GM18870 (cell line): ENCODE data around the gene DCST1.
"Not testable (repeated sequence)": the region's sequence is repeated elsewhere in the genome, so short reads cannot be mapped to it uniquely, and the experiment has no call there.

Experiments
- ATAC-seq: cut with Tn5 transposase; IDR thresholded peaks from one replicate; pipeline ENCODE4 v1.9.1; 2021; ENCODE audit warnings: moderate library complexity; ENCODE audit not compliant: unreplicated experiment

Gene DCST1, protein sequence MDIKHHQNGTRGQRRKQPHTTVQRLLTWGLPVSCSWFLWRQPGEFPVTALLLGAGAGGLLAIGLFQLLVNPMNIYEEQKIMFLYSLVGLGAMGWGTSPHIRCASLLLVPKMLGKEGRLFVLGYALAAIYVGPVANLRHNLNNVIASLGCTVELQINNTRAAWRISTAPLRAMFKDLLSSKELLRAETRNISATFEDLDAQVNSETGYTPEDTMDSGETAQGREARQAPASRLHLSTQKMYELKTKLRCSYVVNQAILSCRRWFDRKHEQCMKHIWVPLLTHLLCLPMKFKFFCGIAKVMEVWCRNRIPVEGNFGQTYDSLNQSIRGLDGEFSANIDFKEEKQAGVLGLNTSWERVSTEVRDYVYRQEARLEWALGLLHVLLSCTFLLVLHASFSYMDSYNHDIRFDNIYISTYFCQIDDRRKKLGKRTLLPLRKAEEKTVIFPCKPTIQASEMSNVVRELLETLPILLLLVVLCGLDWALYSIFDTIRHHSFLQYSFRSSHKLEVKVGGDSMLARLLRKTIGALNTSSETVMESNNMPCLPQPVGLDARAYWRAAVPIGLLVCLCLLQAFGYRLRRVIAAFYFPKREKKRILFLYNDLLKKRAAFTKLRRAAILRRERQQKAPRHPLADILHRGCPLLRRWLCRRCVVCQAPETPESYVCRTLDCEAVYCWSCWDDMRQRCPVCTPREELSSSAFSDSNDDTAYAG

DNA sequence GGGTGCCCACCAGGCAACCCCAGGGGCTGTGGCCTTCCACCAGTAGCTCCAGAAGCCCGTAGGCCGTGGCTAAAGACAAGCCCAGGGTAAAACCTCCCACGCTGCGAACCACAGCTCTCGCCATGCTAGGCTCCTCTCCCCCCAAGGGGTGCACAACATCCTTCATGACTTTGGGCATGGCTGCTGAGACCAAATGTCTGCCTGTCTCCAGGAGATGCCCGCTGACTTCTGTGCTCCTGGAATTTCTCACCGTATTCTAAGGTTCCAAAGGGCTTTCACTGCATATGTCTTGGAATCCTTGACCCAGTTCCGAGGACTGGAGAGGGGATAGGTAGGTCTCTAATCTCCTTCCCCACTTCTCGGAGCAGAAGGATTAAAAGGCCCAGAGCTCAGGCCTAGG, at the start of gene DCST1, which contains the start of gene DCST2:
DCST1 (plus strand) TSS at position 301 of the 400 bp plus-strand sequence. CDS start 213 bp downstream, outside the sequence.
DCST2 (minus strand) TSS at position 258 of the 400 bp plus-strand sequence; CDS start at position 178, 80 bp downstream.
- no peak for ATAC-seq

DNA sequence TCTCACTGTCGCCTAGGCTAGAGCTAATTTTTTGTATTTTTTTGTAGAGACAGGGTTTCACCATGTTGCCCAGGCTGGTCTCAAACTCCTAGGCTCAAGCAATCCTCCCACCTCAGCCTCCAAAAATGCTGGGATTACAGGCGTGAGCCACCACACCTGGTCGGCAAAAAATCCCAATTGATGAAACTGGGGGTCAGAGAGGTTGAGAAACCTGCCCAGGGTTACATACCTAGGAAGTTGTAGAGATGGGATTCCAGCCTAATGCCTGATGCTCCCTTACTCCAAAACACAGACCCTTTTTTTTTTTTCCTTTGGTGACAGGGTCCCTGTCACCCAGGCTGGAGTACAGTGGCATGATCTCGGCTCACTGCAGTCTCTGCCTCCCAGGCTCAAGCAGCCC, 46.9 kb upstream of the DCST1 start:
- ATAC-seq, result not testable (repeated sequence)

DNA sequence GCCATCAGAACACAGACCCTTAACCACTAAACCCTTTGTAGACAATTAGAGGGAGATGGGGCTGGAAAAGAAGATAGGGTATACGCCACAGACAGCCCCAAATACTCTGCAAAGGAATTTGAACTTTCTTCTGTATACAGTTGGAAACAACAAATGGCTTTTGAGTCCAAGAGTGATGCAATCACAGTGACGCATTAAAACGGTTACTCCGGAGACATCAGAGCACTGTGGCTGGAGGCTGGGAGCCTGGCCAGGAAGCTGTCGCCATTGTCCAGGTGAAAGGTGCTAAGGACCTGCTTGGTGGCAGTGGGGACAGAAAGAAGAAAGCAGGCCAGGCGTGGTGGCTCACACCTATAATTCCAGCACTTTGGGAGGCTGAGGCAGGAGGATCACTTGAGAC, 46.3 kb upstream of the DCST1 start:
- no peak for ATAC-seq

DNA sequence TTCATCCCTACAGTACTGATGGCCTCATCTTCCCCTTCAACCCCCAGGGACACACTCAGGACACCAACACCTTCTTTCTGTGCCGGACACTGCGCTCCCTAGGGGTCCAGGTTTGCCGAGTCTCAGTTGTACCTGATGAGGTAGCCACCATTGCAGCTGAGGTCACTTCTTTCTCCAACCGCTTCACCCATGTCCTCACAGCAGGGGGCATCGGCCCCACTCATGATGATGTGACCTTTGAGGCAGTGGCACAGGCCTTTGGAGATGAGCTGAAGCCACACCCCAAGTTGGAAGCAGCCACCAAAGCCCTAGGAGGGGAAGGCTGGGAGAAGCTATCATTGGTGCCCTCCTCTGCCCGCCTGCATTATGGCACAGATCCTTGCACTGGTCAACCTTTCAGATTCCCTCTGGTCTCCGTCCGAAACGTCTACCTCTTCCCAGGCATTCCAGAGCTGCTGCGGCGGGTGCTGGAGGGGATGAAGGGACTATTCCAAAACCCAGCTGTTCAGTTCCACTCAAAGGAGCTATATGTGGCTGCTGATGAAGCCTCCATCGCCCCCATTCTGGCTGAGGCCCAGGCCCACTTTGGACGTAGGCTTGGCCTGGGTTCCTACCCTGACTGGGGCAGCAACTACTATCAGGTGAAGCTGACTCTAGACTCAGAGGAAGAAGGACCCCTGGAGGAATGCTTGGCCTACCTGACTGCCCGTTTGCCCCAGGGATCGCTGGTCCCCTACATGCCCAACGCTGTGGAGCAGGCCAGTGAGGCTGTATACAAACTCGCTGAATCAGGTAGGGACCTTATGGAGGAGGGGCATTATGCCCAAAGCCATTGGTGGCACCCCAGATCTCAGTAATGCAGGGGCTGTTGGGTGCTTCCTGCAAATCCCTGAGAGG, 45.3 kb upstream of the DCST1 start:
- ATAC-seq, result no peak

DNA sequence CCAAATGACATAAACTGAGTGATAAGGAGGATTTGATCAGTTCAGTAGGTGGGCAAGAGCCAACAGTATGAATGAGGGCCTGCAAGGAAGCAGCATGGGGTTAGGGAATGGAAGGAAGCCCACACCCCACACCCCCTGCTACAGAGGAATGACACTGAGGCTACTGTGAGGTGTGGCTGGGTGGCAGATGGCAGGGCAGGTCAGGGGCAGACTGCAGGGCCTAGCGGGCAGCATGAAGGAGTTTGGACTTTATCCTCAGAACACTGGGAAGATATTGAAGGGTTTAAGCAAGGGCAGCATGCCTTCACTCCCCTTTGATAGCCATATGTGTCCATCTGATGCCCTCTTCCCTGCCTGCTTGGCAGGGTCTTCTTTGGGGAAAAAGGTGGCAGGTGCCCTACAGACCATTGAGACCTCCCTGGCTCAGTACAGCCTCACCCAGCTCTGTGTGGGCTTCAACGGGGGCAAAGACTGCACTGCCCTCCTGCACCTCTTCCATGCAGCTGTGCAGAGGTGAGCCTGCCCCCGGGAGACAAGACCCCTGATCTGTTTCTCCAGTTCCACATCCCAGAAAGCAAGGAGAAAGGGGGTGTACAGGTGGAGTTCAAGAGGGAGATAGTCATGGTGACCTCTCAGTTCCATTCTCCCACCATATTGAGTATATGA, 44.3 kb upstream of the DCST1 start:
- no peak for ATAC-seq

DNA sequence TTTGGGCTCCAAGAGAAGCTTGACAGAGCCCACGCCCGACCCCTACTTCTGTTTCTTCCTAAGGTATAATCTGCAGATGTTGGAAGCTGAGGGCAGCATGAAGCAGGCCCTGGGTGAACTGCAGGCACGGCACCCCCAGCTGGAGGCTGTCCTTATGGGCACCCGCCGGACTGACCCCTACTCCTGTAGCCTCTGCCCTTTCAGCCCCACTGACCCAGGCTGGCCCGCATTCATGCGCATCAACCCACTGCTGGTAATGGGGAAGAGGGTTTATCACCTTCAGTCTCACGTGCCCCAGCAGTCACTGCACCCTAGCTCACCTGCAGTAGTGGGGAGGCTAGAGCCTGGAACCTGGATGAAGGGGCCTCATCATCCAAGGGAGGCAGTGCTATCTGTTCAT, 43.3 kb upstream of the DCST1 start:
- no peak for ATAC-seq

DNA sequence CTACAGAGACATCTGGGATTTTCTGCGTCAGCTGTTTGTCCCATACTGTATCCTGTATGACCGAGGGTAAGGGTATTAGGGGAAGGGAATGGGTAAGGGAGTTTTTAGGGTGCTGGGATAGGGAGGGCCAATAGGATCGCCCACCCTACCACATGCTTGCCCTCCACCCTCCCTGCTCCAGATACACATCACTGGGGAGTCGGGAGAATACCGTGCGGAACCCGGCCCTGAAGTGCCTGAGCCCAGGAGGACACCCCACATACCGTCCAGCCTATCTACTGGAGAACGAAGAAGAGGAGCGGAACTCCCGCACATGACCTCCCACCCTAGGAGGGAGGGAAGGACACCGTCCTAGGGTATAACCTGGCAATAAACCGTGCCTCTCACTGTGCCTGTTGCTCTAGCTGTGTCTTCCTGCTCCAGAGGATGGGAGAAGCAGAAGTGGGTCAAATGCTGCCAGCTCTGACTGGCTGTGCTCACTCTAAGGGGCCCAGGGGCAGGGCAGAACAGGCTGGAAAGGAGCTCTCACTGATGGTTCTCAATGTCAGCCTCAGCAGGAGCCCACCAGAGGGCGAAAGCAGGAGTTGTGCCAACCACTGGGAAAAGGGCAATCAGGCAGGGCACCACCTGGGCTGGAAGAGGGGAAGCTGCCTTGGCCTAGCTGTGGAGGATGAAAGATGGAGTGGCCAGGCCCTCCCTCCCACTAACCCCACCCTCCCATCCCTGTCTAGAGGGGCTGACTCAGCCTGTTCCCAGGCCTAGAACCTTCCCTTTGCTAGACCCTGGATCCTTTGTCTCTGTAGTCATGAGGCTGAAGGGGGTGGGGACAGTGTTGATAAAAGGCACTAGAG, 40.7 kb upstream of the DCST1 start:
- no peak for ATAC-seq

DNA sequence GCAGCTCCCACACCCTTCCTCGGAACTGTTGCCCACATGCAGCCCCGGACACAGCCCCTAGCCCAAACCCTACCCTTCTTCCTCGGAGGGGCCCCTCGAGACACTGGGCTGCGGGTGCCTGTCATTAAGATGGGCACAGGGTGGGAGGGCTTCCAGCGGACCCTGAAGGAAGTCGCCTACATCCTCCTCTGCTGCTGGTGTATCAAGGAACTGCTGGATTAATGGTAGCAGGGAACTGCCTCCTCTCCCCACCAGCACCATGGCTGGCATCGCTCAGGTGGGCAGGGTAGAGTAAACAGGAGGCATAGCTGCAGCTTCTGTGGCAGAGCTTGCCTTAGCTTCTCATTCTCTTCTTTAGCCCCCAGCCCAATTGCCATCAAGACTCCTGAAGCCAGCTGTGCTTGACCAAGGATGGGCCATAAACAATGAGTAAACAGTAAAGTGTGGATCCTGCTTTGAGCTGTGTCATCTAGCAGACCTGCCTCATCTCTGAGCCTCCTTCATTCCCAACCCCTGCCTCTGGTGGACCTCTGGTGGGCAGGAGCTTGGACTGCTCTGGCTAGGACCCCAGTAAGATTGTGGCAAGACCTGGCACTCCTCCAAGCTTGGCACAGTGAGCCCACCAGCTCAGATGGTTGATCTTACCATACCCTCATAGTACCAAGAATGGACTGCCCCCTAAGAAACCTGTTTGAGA, 39.9 kb upstream of the DCST1 start, which contains the start of gene LENEP:
LENEP (plus strand) TSS at position 15 of the 697 bp plus-strand sequence; CDS start at position 37, 22 bp downstream.
- ATAC-seq, result no peak

DNA sequence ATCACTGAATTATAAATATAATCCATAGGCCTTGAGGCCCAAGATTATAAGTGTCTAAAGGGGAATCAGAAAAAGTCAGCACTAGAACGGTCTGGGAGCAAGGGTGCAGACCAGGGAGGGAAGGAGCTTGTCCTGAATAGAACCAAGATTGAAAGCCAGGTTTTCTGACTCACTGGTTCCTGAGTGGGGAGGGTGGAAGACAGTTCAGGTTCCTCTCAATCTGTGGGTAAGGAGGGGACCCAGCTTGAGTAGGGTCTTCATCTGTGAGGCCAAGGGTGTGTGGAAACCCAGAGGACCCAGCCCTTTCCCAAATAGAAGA, 39.4 kb upstream of the DCST1 start:
- ATAC-seq, result no peak

DNA sequence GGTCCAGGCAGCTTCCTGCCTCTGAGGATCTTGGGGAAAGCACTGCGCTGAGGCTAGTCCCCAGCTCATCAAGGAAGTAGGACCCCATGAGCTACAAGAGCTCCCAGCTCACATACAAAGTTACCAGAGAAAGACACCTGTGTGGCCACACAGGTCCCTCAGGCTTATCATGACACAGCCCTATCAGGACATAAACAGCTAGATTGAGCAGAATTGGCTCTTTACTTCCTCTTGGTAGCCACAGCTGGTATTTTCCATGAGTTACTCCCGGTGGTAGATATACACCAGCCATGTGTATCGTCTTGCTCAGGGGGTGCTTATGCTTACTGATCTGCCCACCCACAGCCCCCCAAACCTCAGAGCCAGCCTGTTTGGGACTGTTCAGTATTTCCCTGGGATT, 39.0 kb upstream of the DCST1 start:
- ATAC-seq, result no peak

DNA sequence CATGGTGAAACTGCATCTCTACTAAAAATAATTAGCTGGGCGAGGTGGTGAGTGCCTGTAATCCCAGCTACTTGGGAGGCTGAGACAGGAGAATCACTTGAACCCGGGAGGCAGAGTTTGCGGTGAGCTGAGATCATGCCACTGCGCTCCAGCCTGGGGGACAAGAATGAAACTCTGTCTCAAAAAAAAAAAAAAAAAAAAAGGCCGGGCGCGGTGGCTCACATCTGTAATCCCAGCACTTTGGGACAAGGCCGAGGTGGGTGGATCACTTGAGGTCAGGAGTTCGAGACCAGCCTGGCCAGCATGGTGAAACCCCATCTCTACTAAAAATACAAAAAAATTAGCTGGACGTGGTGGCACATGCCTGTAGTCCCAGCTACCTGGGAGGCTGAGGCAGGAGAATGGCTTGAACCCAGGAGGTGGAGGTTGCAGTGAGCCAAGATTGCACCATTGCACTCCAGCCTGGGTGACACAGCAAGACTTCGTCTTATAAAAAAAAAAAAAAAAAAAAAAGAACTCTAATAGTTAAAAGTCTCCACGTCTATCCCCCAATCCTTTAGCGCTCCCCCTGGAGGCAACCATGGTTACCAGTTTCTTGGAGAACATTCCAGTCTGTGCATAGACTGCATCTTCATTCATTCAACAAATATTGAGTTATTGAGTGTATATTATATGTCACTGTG, 38.2 kb upstream of the DCST1 start:
- ATAC-seq, result not testable (repeated sequence)

DNA sequence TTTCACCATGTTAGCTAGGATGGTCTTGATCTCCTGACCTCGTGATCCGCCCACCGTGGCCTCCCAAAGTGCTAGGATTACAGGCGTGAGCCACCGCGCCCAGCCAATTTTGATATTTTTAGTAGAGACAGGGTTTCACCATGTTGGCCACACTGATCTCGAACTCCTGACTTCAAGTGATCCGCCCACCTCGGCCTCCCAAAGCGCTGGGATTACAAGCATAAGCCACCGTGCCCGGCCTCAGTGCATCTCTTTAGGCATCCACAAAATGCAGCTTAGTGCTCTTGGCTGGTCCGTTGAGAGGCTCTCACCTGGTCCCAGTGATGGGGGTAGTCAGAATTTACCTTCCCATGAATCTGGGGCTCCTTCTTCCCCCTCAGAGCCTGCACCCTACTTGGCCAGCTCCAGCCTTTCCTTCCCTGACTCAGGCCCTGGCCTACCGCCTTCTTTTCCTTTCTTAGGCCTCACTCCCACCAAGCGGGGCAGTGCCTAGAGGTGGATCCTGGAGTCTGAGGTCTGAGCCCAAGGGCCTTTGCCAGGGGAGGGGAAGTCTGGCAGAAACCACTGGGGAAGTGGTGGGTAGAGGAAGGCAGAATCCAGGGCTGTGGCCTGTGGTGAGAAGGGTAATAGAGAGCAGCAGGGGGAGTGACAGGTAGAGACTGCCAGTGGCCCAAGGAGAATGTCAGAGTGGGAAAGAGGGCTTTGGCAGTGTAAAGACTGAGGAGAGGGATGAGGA, 36.5 kb upstream of the DCST1 start:
- no peak for ATAC-seq

DNA sequence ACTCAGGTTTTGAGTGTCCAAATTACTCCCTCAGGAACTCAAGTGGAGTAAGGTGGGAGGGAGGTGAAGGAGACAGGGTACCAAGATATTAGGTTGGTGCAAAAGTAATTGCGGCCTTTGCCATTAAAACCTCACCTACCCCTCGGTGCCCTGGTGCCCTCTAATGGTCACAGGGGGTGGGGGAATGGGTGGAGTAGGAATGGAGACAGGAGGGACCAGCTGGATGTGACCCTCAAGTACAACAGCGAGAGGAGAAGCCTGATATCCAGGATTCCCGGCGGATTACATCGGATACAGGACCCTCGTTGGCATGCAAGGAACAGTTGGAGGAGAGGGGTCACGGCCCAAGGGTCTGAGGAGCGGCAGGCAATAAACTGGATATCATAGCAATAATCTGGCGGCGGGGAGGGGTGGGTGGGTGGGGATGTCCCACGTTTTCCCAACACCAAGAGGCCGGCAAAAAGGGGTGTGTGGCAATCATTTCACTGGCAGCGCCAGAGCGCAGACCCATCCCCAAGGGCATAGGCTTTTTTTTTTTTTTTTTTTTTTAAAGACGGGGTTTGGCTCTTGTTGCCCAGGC, 35.3 kb upstream of the DCST1 start:
- ATAC-seq, result no peak

DNA sequence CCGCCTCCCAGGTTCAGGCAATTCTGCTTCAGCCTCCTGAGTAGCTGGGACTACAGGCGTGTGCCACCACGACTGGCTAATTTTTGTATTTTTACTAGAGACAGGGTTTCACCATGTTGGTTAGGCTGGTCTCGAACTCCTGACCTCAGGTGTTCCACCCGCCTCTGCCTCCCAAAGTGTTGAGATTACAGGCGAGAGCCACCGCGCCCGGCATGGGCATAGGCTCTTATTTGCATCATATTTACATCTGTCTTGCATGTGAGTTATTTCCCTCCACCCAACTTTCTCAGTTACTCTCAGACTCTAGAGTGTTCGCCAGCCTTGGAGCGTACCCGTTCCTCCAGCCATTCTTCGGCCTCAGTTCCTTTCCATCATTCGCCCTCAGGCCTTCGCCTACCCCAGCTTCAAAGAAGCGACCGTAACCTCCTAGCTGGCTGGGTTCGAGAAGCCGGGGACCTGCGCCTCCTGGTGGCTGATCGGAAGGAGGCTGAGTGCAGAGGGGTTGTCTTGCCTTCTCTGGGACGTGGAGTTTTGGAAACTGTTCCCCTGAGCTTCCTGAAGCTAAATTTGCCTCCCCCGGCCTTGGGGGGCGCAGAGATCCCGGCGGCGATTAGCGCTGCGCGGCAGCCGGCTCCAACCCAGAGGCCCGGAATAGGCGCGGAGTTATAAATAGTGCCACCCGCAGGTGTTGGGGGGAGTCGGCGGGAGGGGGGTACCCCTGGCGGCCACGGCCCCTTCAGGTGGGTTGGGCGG, 34.6 kb upstream of the DCST1 start:
- ATAC-seq, result no peak

DNA sequence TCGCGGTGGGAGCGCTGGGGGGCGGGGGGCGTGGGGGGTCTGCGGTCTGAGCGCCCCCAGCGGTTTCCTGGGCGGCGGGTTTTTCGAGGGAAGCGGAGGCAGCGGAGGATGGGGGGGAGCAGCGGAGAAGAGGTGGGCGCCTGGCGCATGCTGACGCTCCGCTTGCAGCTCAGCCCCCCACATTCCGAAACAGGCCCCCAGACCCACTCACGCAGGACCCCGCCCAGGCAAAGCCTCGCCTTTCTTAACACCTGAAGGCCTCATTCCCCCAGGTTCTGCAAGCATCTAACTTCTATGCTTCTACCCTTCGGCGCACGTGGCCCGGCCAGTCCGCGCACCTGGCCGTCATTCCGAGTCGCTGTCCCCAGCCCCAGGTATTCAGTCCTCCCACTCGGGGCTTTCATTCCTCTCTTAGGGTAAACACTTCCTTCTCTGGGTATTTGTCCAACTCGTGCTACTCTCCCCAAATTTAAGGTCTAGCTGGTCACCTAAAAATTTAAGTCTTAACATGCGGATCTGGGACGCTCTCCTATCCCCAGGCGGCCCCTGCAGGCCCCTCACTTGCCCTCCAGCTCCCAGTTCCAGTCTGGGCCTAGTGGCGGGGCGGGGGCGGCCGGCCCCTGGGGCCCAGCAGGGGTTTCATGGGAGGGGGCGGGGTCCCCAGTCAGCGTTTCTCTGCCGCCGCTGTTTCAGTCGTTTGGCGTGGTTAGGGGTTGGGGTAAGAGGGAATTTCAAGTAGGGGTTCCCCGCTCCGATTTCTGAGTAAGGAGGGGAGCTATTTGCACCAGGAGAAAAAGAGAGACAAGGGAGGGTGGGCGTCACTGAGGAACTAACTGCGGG, 33.8 kb upstream of the DCST1 start:
- no peak for ATAC-seq

DNA sequence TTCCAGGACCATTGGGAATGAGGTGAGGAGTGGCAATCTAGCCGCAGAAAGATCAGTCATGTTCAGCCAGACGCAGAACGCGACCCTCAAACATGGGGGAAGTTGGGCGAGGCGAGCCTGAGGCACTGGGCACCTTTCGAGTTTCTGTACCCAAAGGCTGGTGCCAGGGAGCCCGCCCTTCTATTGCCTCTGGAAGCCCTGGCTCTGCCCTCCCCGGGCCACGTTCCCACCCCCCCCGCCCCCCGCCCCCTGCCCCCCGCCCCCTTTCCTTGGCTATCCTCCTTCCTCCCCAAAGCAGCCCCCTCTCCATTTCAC, 33.3 kb upstream of the DCST1 start:
- no peak for ATAC-seq
